Sigmoid colon (tissue), 4 donors: ENCODE results near the gene CLTRN.

Experiments used
- CTCF ChIP-seq, 4 experiments: fragments of 450-650 bp in 3 of 4; fragments of 200-600 bp in 1 of 4; IDR thresholded peaks; one replicate each; pipeline ENCODE4 v1.5.1; 2016 to 2019; ENCODE audit warnings: antibody characterized with exemption in 4 of 4, mild to moderate bottlenecking in 3 of 4, moderate library complexity in 2 of 4
- EP300 ChIP-seq, 4 donors: sonication (generic); formaldehyde crosslinking; IDR thresholded peaks; one replicate each; pipeline ENCODE4 v1.6.1; 2017; ENCODE audit warnings: antibody characterized with exemption in 4 of 4

GRCh38 chrX:15606136-15606535 is 58.5 kb downstream of the CLTRN start:
- TF ChIP-seq EP300 (IDR thresholded peaks at IDR 0.05), result no peak
- TF ChIP-seq CTCF (IDR thresholded peaks at IDR 0.05), result no peak
